ENCODE data around the gene KLHDC1. TPM values are rescaled to one million over a fixed set of nuclear protein-coding genes. Genes with fewer than 3 reads are reported as not detected.
"Not testable (repeated sequence)": the region's sequence is repeated elsewhere in the genome, so short reads cannot be mapped to it uniquely, and the experiment has no call there.

The KLHDC1 gene
- total RNA-seq, 2 experiments from 2014 or later: 0.25 TPM; not detected in 1

- Histone ChIP-seq H3K9me3 (ENCODE audit: low read length) (no peaks in the 10 kb centered on the region), H3K9me2 (ENCODE audit: insufficient read depth, low read length) (no peaks in the 10 kb centered on the region), H3K79me2 (ENCODE audit: insufficient read depth, low read depth, low read length) (peaks cover 15% of the 10 kb centered on the region), H3K4me2 (ENCODE audit: low read length) (0 out of 2 replicates have a peak overlapping the region, but pooled peaks have one; percentile 24), H4K20me1 (ENCODE audit: insufficient read depth, low read length) (no peaks in the 10 kb centered on the region), H3K4me3 (ENCODE audit: low read depth, low read length, poor library complexity, severe bottlenecking) (no peak overlapping the region), H3K36me3 (ENCODE audit: insufficient read depth, low read length) (no peaks in the 10 kb centered on the region), H3K4me1 (ENCODE audit: insufficient read depth, low read length, poor library complexity, severe bottlenecking) (peaks cover 38% of the 10 kb centered on the region), H2AFZ (ENCODE audit: low read length) (peak overlapping the region; percentile 39; the same call in 1 of the 2 replicates), H3K27ac (ENCODE audit: low read depth, low read length, poor library complexity, severe bottlenecking) (no peak overlapping the region)
- CTCF ChIA-PET (ENCODE audit: unreplicated experiment): no interaction called here
- no peak for DNase-seq (ENCODE audit: low spot score)
- TF ChIP-seq CTCF (conservative IDR thresholded peaks at IDR 0.05; ENCODE audit: low read length) (no peak), EZH2phosphoT487 (IDR thresholded peaks at IDR 0.05; ENCODE audit: borderline replicate concordance, low read depth, low read length) (no peak)
- POLR2A ChIA-PET: interaction anchor here (0.6 to 1.9 kb wide), 5 partner anchors 10 to 78 kb away, joined by 3 to 7 read pairs (median 3); partner anchors contain the start of genes KLHDC2 and RPL36AL
- intact Hi-C loops (cut with micrococcal nuclease; ENCODE audit: unreplicated experiment): no loop called here
- no TSS peak for BruUV-seq (replicated peaks)
Observed at GRCh38 chr14:49691031-49691430, 1.9 kb upstream of the KLHDC1 start.

GRCh38 chr14:49692193-49692757 is 645 bp upstream of the KLHDC1 start:
- DNase-seq (ENCODE audit: low spot score): no peak
- intact Hi-C loops (cut with micrococcal nuclease; ENCODE audit: unreplicated experiment): no loop called here
- CTCF ChIA-PET (ENCODE audit: unreplicated experiment): no interaction called here
- H3K9me2 ChIP-seq (ENCODE audit: insufficient read depth, low read length): no peaks in the 10 kb centered on the region
- H3K27ac ChIP-seq (ENCODE audit: low read depth, low read length, poor library complexity, severe bottlenecking): no peak overlapping the region
- H3K9me3 ChIP-seq (ENCODE audit: low read length): no peaks in the 10 kb centered on the region
- no TSS peak for BruUV-seq (replicated peaks)
- H3K4me2 ChIP-seq (ENCODE audit: low read length): peak overlapping the region; percentile 68
- peak overlapping the region; percentile 66 for H3K4me3 ChIP-seq (ENCODE audit: low read depth, low read length, poor library complexity, severe bottlenecking)
- no peaks in the 10 kb centered on the region for H4K20me1 ChIP-seq (ENCODE audit: insufficient read depth, low read length)
- no peaks in the 10 kb centered on the region for H3K36me3 ChIP-seq (ENCODE audit: insufficient read depth, low read length)
- H3K4me1 ChIP-seq (ENCODE audit: insufficient read depth, low read length, poor library complexity, severe bottlenecking): peaks cover 26% of the 10 kb centered on the region
- POLR2A ChIA-PET: interaction anchor here (0.6 to 1.2 kb wide), 6 partner anchors 14 to 631 kb away, joined by 3 to 5 read pairs (median 3); no protein-coding TSS in a partner anchor
- TF ChIP-seq CTCF (conservative IDR thresholded peaks at IDR 0.05; ENCODE audit: low read length) (no peak), EZH2phosphoT487 (IDR thresholded peaks at IDR 0.05; ENCODE audit: borderline replicate concordance, low read depth, low read length) (no peak)
- peaks cover 3% of the 10 kb centered on the region; the same call in 1 of the 2 replicates for H3K79me2 ChIP-seq (ENCODE audit: insufficient read depth, low read depth, low read length)
- H2AFZ ChIP-seq (ENCODE audit: low read length): peak overlapping the region; percentile 86

GRCh38 chr14:49693735-49694124 is 810 bp downstream of the KLHDC1 start:
- H4K20me1 ChIP-seq (ENCODE audit: insufficient read depth, low read length); intact Hi-C loops (cut with micrococcal nuclease; ENCODE audit: unreplicated experiment); H3K9me2 ChIP-seq (ENCODE audit: insufficient read depth, low read length); H3K27ac ChIP-seq (ENCODE audit: low read depth, low read length, poor library complexity, severe bottlenecking); H3K36me3 ChIP-seq (ENCODE audit: insufficient read depth, low read length); CTCF ChIA-PET (ENCODE audit: unreplicated experiment); H3K79me2 ChIP-seq (ENCODE audit: insufficient read depth, low read depth, low read length); DNase-seq (ENCODE audit: low spot score); H2AFZ ChIP-seq (ENCODE audit: low read length); H3K9me3 ChIP-seq (ENCODE audit: low read length); BruUV-seq (replicated peaks): not testable (repeated sequence)
- Histone ChIP-seq H3K4me2 (ENCODE audit: low read length) (peak overlapping the region; percentile 68), H3K4me1 (ENCODE audit: insufficient read depth, low read length, poor library complexity, severe bottlenecking) (peaks cover 20% of the 10 kb centered on the region), H3K4me3 (ENCODE audit: low read depth, low read length, poor library complexity, severe bottlenecking) (peak overlapping the region; percentile 66)
- POLR2A ChIA-PET: interaction anchor here (0.5 to 0.7 kb wide), 2 partner anchors 8 to 31 kb away, joined by 3 to 4 read pairs; no protein-coding TSS in a partner anchor
